GM12801 (cell line): ENCODE results near the gene CLIC3.

Experiments used
- CTCF ChIP-seq: IDR thresholded peaks from one replicate; pipeline ENCODE4 v1.5.1; 2011; ENCODE audit warnings: control low read depth; ENCODE audit not compliant: insufficient read length; ENCODE audit errors: extremely low read depth

Gene CLIC3

GRCh38 chr9:136983656-136984314, 12.6 kb downstream of the CLIC3 start:
- TF ChIP-seq CTCF = no peak

GRCh38 chr9:136983167-136983566, 13.2 kb downstream of the CLIC3 start:
- no peak for TF ChIP-seq CTCF

GRCh38 chr9:136982232-136983051, 13.9 kb downstream of the CLIC3 start, which contains the start of gene LCNL1:
Gene LCNL1 (plus strand): TSS chr9:136982993. CDS start chr9:136983587, 594 bp downstream.
- TF ChIP-seq CTCF = no peak

GRCh38 chr9:136981588-136982231, 14.7 kb downstream of the CLIC3 start:
- TF ChIP-seq CTCF = no peak

DNA sequence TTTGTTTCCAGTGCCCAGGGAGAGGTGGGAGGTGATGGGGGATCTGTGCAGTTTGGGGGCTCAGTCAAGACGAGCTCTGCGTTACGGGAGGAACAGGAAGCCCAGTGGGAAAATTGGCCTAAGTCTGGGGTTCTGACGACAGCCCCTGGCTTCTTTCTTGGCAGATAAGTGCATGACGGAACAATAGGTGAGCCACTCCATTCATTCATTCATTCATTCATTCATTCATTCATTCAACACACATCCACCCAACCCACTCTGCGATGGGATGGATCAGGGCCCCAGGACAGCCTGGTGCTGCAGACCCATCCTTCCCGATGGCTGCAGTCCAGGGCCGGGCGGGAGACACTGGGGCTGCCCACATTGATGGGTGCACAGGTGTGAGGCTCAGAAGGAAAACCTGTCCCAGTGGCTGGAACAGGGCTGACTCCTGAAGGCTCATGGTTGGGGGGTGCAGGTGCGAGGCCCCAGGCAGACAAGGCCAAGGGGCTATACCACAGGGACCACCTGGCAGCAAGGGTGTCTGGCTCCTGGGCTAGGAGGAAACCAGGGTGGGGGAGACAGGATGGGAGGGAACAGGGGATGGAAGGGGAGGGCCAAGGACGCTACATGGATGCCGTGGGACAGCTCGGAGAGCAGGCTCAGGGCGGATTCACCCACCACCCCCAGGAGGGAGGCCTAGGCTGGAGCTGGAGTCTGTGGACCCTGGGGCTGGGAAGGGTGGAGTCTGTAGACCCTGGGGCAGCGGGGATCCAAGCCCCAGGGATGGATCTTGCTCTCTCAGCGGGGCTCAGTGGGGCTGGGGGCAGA, 15.5 kb downstream of the CLIC3 start:
- TF ChIP-seq CTCF = no peak

GRCh38 chr9:136979769-136980587, 16.4 kb downstream of the CLIC3 start:
- TF ChIP-seq CTCF = no peak
